HG02610 (cell line): ENCODE results near the gene GPSM1.
"Not testable (repeated sequence)": the region's sequence is repeated elsewhere in the genome, so short reads cannot be mapped to it uniquely, and the experiment has no call there.

Experiments
- ATAC-seq: cut with Tn5 transposase; IDR thresholded peaks from one replicate; pipeline ENCODE4 v1.9.1; 2021; ENCODE audit warnings: mild to moderate bottlenecking, moderate library complexity; ENCODE audit not compliant: unreplicated experiment

Gene GPSM1

GRCh38 chr9:136343121-136343883 lies 16.0 kb downstream of the GPSM1 start:
- ATAC-seq: no peak

GRCh38 chr9:136343884-136344269 lies 16.5 kb downstream of the GPSM1 start:
- ATAC-seq: no peak

GRCh38 chr9:136344544-136345280 lies 17.4 kb downstream of the GPSM1 start:
- no peak for ATAC-seq

GRCh38 chr9:136345281-136346156 lies 18.2 kb downstream of the GPSM1 start:
- ATAC-seq: no peak

- no peak for ATAC-seq
Observed at GRCh38 chr9:136346157-136346481, 18.8 kb downstream of the GPSM1 start.

GRCh38 chr9:136346927-136347465 lies 19.7 kb downstream of the GPSM1 start:
- no peak for ATAC-seq

GRCh38 chr9:136347472-136348256 lies 20.3 kb downstream of the GPSM1 start:
- no peak for ATAC-seq

- no peak for ATAC-seq
Observed at GRCh38 chr9:136348691-136349090, 21.4 kb downstream of the GPSM1 start.

- no peak for ATAC-seq
Observed at GRCh38 chr9:136349546-136349945, 22.2 kb downstream of the GPSM1 start.

- ATAC-seq: no peak
Observed at GRCh38 chr9:136351252-136351800, 24.0 kb downstream of the GPSM1 start.

- not testable (repeated sequence) for ATAC-seq
Observed at GRCh38 chr9:136351868-136352267, 24.5 kb downstream of the GPSM1 start.

- no peak for ATAC-seq
Observed at GRCh38 chr9:136352682-136353081, 25.3 kb downstream of the GPSM1 start.

GRCh38 chr9:136353088-136353487 lies 25.7 kb downstream of the GPSM1 start:
- no peak for ATAC-seq

- ATAC-seq: no peak
Observed at GRCh38 chr9:136353757-136354488, 26.6 kb downstream of the GPSM1 start.

GRCh38 chr9:136354592-136355085 lies 27.3 kb downstream of the GPSM1 start:
- no peak for ATAC-seq

- ATAC-seq: no peak
Observed at GRCh38 chr9:136355616-136356557, 28.5 kb downstream of the GPSM1 start.

GRCh38 chr9:136357202-136357725 lies 29.9 kb downstream of the GPSM1 start:
- ATAC-seq: no peak

GRCh38 chr9:136358016-136358415 lies 30.7 kb downstream of the GPSM1 start:
- ATAC-seq: no peak
